Stomach (tissue), 4 donors: ENCODE measurements around the gene TMCC1.

Experiments used
- EP300 ChIP-seq: sonication (generic); formaldehyde crosslinking; IDR thresholded peaks from one replicate; pipeline ENCODE4 v1.6.1; 2017; ENCODE audit warnings: antibody characterized with exemption
- POLR2AphosphoS5 ChIP-seq, 3 donors: sonication (generic); formaldehyde crosslinking; IDR thresholded peaks; one replicate each; pipeline ENCODE4 v1.6.1; 2016; ENCODE audit warnings: antibody characterized with exemption in 3 of 3
- TF ChIP-seq, protein P1 (sequence below), 7 experiments: fragments of 450-650 bp in 4 of 7; fragments of 200-600 bp in 3 of 7; sonication (generic) in 3 of 7; IDR thresholded peaks; one replicate each; pipeline ENCODE4 v1.5.1; 2016 to 2019; ENCODE audit warnings: antibody characterized with exemption in 7 of 7, control low read depth in 2 of 7, mild to moderate bottlenecking in 1 of 7

DNA sequence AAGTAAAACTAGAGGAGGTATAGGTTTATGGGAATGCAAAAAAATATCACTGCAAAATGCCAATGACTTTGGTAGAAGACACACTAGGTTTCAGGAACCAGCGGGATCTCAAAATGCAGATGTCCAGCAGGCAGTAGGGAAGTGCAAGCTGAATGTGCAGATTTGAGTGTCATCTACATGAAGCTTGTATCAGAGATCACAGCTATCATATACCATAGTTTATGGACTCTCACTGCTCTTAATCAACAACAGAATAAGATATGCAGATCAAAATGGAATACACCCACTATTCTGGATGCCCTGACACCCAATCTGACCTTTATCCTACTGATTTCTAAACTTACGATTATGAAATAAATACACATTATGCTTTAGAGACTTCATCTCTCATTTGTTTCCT is 27.7 kb downstream of the TMCC1 start:
- TF ChIP-seq EP300 (no peak), POLR2AphosphoS5 (IDR thresholded peaks at IDR 0.05) (no peak)
- TF ChIP-seq, protein P1, sequence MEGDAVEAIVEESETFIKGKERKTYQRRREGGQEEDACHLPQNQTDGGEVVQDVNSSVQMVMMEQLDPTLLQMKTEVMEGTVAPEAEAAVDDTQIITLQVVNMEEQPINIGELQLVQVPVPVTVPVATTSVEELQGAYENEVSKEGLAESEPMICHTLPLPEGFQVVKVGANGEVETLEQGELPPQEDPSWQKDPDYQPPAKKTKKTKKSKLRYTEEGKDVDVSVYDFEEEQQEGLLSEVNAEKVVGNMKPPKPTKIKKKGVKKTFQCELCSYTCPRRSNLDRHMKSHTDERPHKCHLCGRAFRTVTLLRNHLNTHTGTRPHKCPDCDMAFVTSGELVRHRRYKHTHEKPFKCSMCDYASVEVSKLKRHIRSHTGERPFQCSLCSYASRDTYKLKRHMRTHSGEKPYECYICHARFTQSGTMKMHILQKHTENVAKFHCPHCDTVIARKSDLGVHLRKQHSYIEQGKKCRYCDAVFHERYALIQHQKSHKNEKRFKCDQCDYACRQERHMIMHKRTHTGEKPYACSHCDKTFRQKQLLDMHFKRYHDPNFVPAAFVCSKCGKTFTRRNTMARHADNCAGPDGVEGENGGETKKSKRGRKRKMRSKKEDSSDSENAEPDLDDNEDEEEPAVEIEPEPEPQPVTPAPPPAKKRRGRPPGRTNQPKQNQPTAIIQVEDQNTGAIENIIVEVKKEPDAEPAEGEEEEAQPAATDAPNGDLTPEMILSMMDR (IDR thresholded peaks at IDR 0.05), result no peak
